RWPE2 (cell line): Measurements from ENCODE around the gene SYT9.
A peak's percentile ranks its signal among the peaks of the same experiment; 100 is the strongest.

Experiments used
- ATAC-seq: fragments of 200-7000 bp; cut with Tn5 transposase; 3 replicates; pipeline ENCODE4 v1.9.1; 2021; ENCODE audit warnings: low read depth
- DNase-seq: peaks from one replicate; pipeline ENCODE4 v3.0.0-alpha.2; 2020; ENCODE audit warnings: low spot score
- H3K27ac ChIP-seq: fragments of 450-650 bp; 2 replicates; pipeline ENCODE4 v1.5.1; 2017; ENCODE audit warnings: mild to moderate bottlenecking; ENCODE audit not compliant: poor library complexity, severe bottlenecking
- H3K27me3 ChIP-seq: fragments of 250-450 bp; sonication (Bioruptor Pico); 2 replicates; pipeline ENCODE4 v1.5.1; 2021; ENCODE audit warnings: mild to moderate bottlenecking, moderate library complexity; ENCODE audit not compliant: insufficient read depth, poor library complexity, severe bottlenecking
- H3K36me3 ChIP-seq: fragments of 250-450 bp; sonication (Bioruptor Pico); 2 replicates; pipeline ENCODE4 v1.5.1; 2020; ENCODE audit warnings: low read depth, mild to moderate bottlenecking, moderate library complexity
- H3K4me1 ChIP-seq: fragments of 250-450 bp; sonication (Bioruptor Pico); 2 replicates; pipeline ENCODE4 v1.5.1; 2021; ENCODE audit warnings: mild to moderate bottlenecking, moderate library complexity; ENCODE audit not compliant: insufficient read depth, poor library complexity, severe bottlenecking
- H3K4me3 ChIP-seq: fragments of 250-450 bp; sonication (Bioruptor Pico); 2 replicates; pipeline ENCODE4 v1.5.1; 2021; ENCODE audit warnings: mild to moderate bottlenecking, moderate library complexity; ENCODE audit not compliant: severe bottlenecking
- H3K9me3 ChIP-seq: fragments of 250-450 bp; sonication (Bioruptor Pico); 2 replicates; pipeline ENCODE4 v1.5.1; 2021; ENCODE audit warnings: mild to moderate bottlenecking, moderate library complexity; ENCODE audit not compliant: severe bottlenecking
- TF ChIP-seq, protein P1 (sequence below): fragments of 450-650 bp; IDR thresholded peaks from one replicate; pipeline ENCODE4 v1.5.1; 2017; ENCODE audit warnings: mild to moderate bottlenecking, moderate library complexity; ENCODE audit not compliant: poor library complexity, severe bottlenecking

The SYT9 gene

DNA sequence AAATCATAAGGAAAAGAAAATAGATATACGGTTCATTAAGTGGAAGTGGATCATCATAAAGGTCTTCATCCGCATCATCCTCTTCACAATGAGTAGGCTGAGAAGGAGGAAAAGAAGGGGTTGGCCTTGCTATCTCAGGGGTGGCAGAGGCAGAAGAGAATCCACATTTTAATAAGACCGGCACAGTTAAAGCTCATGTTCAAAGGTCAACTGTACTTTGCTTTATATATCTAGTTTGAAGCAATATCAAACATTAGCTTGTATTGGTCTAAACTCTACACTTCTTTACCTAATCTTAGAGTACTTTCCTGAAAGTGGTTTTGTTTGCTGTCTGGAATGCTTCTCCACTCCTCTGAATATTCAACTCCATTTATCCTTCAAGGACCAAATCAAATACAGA, 256.4 kb downstream of the SYT9 start:
- H3K4me1 ChIP-seq = no peaks in the 10 kb centered on the region

DNA sequence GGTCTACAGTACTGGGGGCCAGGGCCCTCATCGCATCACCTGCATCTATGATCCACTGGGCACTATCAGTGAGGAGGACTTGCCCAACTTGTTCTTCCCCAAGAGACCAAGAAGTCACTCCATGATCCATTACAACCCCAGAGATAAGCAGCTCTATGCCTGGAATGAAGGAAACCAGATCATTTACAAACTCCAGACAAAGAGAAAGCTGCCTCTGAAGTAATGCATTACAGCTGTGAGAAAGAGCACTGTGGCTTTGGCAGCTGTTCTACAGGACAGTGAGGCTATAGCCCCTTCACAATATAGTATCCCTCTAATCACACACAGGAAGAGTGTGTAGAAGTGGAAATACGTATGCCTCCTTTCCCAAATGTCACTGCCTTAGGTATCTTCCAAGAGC, 258.3 kb downstream of the SYT9 start:
- DNase-seq = no peak

More for the DNA sequence above, 256.4 kb downstream of the SYT9 start:
- H3K27me3 ChIP-seq = no peaks in the 10 kb centered on the region
- DNase-seq (no peak), ATAC-seq (no peak)
- no peak overlapping the region for H3K27ac ChIP-seq
- H3K36me3 ChIP-seq = no peaks in the 10 kb centered on the region
- TF ChIP-seq, protein P1, sequence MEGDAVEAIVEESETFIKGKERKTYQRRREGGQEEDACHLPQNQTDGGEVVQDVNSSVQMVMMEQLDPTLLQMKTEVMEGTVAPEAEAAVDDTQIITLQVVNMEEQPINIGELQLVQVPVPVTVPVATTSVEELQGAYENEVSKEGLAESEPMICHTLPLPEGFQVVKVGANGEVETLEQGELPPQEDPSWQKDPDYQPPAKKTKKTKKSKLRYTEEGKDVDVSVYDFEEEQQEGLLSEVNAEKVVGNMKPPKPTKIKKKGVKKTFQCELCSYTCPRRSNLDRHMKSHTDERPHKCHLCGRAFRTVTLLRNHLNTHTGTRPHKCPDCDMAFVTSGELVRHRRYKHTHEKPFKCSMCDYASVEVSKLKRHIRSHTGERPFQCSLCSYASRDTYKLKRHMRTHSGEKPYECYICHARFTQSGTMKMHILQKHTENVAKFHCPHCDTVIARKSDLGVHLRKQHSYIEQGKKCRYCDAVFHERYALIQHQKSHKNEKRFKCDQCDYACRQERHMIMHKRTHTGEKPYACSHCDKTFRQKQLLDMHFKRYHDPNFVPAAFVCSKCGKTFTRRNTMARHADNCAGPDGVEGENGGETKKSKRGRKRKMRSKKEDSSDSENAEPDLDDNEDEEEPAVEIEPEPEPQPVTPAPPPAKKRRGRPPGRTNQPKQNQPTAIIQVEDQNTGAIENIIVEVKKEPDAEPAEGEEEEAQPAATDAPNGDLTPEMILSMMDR = no peak
- H3K9me3 ChIP-seq = no peaks in the 10 kb centered on the region
- no peak overlapping the region for H3K4me3 ChIP-seq

DNA sequence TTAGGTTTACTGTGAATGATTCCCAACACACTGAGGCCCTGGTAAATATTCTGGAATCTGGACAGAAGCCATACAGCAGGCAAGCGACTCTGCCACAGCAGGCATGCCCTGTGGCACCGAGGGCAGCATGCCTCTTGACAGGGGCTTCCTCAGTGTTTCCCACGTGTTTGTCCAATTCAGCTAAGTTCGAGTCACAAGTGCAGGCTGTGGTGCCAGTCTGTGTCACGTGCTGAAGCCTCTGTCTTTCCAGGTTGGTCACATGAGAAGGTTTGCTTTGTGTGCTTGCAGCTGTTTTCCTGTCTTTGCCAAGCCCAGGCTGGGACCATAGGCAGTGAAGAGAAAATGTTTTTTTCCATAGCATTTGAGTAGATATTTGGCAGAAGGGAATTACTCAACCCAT, 259.7 kb downstream of the SYT9 start:
- no peak for DNase-seq
- Histone ChIP-seq H3K36me3 (no peaks in the 10 kb centered on the region), H3K27ac (no peak overlapping the region), H3K4me3 (no peak overlapping the region), H3K9me3 (no peaks in the 10 kb centered on the region), H3K27me3 (peaks cover 16% of the 10 kb centered on the region), H3K4me1 (no peaks in the 10 kb centered on the region)
- TF ChIP-seq, protein P1 = no peak
- ATAC-seq = no peak

More for the DNA sequence above, 258.3 kb downstream of the SYT9 start:
- ATAC-seq = no peak
- Histone ChIP-seq H3K27ac (no peak overlapping the region), H3K9me3 (no peaks in the 10 kb centered on the region), H3K4me3 (no peak overlapping the region), H3K36me3 (no peaks in the 10 kb centered on the region), H3K27me3 (peaks cover 11% of the 10 kb centered on the region), H3K4me1 (no peaks in the 10 kb centered on the region)
- TF ChIP-seq, protein P1 = no peak

DNA sequence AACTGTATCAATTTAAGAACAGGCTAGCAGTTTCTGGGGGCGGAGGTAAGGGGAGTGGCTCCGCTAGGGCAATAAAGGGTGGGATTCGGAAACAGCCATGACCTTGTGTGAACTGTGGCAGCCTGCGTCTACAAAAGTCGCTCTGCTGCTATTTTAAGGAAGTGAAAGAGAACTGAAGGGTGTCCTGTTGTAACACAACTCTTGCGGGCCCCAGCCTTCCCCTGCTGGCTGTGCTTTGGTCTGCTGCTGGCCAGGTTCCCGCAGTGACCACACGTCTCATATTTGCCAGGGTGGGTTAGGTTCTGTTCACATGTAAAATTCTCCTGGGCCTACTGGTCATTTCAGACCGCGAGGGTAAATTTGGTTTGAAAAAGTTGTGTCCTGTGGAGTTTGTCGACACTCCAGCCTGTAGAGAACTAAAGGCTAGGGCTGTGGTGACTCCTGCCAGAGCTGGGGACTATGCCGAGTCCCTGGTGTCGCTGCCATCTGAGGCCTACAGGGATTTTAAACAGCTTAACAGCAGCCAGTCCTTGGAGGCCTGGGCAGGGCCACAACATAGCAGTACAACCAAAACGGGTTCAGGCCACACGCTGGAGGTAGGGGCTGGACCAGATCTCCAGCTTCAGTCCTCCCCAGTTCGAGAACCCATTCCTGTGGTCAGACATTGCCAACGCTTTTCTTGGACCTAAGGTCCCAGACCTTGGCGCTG, 261.0 kb downstream of the SYT9 start:
- TF ChIP-seq, protein P1 = no peak
- no peak; the same call in 2 of the 3 replicates for ATAC-seq
- no peaks in the 10 kb centered on the region for H3K4me1 ChIP-seq
- no peaks in the 10 kb centered on the region for H3K9me3 ChIP-seq
- DNase-seq = no peak
- peaks cover 16% of the 10 kb centered on the region for H3K27me3 ChIP-seq
- no peak overlapping the region for H3K27ac ChIP-seq
- peak overlapping the region; percentile 66 for H3K4me3 ChIP-seq
- no peaks in the 10 kb centered on the region for H3K36me3 ChIP-seq
